HepG2 (cell line): ENCODE data around the gene PPP1R9A. TPM values are rescaled to one million over a fixed set of nuclear protein-coding genes. Genes with fewer than 3 reads are reported as not detected.

Source experiments
- ATAC-seq: fragments of 200-7000 bp; cut with Tn5 transposase; 3 replicates; pipeline ENCODE4 v1.9.1; 2020; ENCODE audit warnings: mild to moderate bottlenecking, moderate library complexity
- BruUV-seq: library from RNA; stranded (reverse); fragments of 400-500 nt; replicated peaks from 2 replicates; lab custom pipeline; 2021; lab: Mats Ljungman, UMichigan
- CTCF ChIA-PET: fragments of 300-600 bp; formaldehyde crosslinking; extraction: SDS; loops from one replicate; lab custom pipeline; 2021; ENCODE audit warnings: low total read pairs, inconsistent platforms, low intra/inter-chr PET ratio; lab: Yijun Ruan, JAX
- POLR2A ChIA-PET: fragments of 350-600 bp; sonication (Branson Sonifier 250); formaldehyde crosslinking; loops from one replicate; lab custom pipeline; 2020; ENCODE audit warnings: antibody characterized with exemption, inconsistent platforms; lab: Yijun Ruan, JAX
- DNase-seq: peaks from one replicate; pipeline ENCODE4 v3.0.0-alpha.2; 2015; ENCODE audit warnings: low spot score
- FAIRE-seq: peaks from 3 replicates; lab custom pipeline; 2011; peaks lifted over from hg19 to GRCh38; lab: Jason Lieb, UNC
- H2AFZ ChIP-seq: one replicate; pipeline ENCODE4 v1.6.1; 2011; ENCODE audit warnings: low read length, inconsistent platforms
- H3K27ac ChIP-seq: fragments of 300-600 bp; 3 replicates; pipeline ENCODE4 v1.8.0; 2011; ENCODE audit warnings: mixed run types, mild to moderate bottlenecking, mixed read lengths, low read length, inconsistent platforms; ENCODE audit not compliant: insufficient read depth; ENCODE audit errors: extremely low read length
- H3K27me3 ChIP-seq, 2 experiments: fragments of 200-600 bp in 1 of 2; 2 replicates in 1 of 2; 3 replicates in 1 of 2; pipeline versions ENCODE4 v1.6.0 to v1.8.0; 2011; ENCODE audit warnings: low read length in 2 of 2, mild to moderate bottlenecking in 2 of 2, moderate library complexity in 2 of 2, inconsistent platforms in 1 of 2; ENCODE audit not compliant: insufficient read depth in 2 of 2, control insufficient read depth in 1 of 2
- H3K36me3 ChIP-seq, 2 experiments: fragments of 200-600 bp in 1 of 2; replicated peaks in 1 of 2; 2 replicates in 1 of 2; 3 replicates in 1 of 2; pipeline versions ENCODE4 v1.5.1 to v1.8.0; 2011; ENCODE audit warnings: low read length in 2 of 2, inconsistent platforms in 1 of 2; ENCODE audit not compliant: insufficient read depth in 2 of 2, control insufficient read depth in 1 of 2
- H3K4me1 ChIP-seq: 2 replicates; pipeline ENCODE4 v1.5.1; 2012; ENCODE audit warnings: low read length, inconsistent platforms; ENCODE audit not compliant: insufficient read depth
- H3K4me2 ChIP-seq: 2 replicates; pipeline ENCODE4 v1.6.0; 2011; ENCODE audit warnings: low read depth, low read length, inconsistent platforms
- H3K4me3 ChIP-seq, 3 experiments: fragments of 200-600 bp in 1 of 3; sonication (generic), shearing (Covaris generic) in 1 of 3; replicated peaks in 1 of 3; 2 replicates each; pipeline ENCODE4 v1.5.1; 2011 to 2016; ENCODE audit warnings: low read length in 3 of 3, inconsistent platforms in 2 of 3, low read depth in 2 of 3, mild to moderate bottlenecking in 2 of 3, control low read depth in 1 of 3, mixed read lengths in 1 of 3; ENCODE audit not compliant: insufficient read depth in 1 of 3
- H3K79me2 ChIP-seq: one replicate; pipeline ENCODE4 v1.6.1; 2011; ENCODE audit warnings: low read length, inconsistent platforms; ENCODE audit not compliant: insufficient read depth
- H3K9ac ChIP-seq: 2 replicates; pipeline ENCODE4 v1.6.0; 2011; ENCODE audit warnings: mild to moderate bottlenecking, low read depth, low read length, inconsistent platforms; ENCODE audit not compliant: insufficient read depth
- H3K9me3 ChIP-seq: 2 replicates; pipeline ENCODE4 v1.5.1; 2012; ENCODE audit warnings: mild to moderate bottlenecking, low read length
- H4K20me1 ChIP-seq: 2 replicates; pipeline ENCODE4 v1.6.0; 2011; ENCODE audit warnings: inconsistent platforms, mild to moderate bottlenecking, low read length, moderate library complexity; ENCODE audit not compliant: insufficient read depth
- AKAP8 ChIP-seq: sonication (generic); formaldehyde crosslinking; IDR thresholded peaks from 2 replicates; pipeline ENCODE4 v1.5.1; 2020; ENCODE audit warnings: mild to moderate bottlenecking, missing genetic modification reagents
- ESRRA ChIP-seq: sonication (generic); formaldehyde crosslinking; IDR thresholded peaks from 2 replicates; pipeline ENCODE4 v1.5.1; 2020; ENCODE audit warnings: mild to moderate bottlenecking, low read depth, missing genetic modification reagents
- GABPA ChIP-seq, 2 experiments: IDR thresholded peaks; 2 replicates each; pipeline ENCODE4 v1.6.1; 2011 to 2016; ENCODE audit warnings: low read depth in 2 of 2, low read length in 1 of 2, missing biosample characterization in 1 of 2, missing genetic modification characterization in 1 of 2
- MYNN ChIP-seq: sonication (generic); formaldehyde crosslinking; IDR thresholded peaks from 2 replicates; pipeline ENCODE4 v1.4.0; 2020; ENCODE audit warnings: mild to moderate bottlenecking, low read depth, missing genetic modification reagents
- PHF21A ChIP-seq: sonication (generic); formaldehyde crosslinking; IDR thresholded peaks from 2 replicates; pipeline ENCODE4 v1.5.0; 2020; ENCODE audit warnings: mild to moderate bottlenecking, missing genetic modification reagents
- POLR2A ChIP-seq, 2 experiments: IDR thresholded peaks; 2 replicates each; pipeline ENCODE4 v1.6.1; 2011; ENCODE audit warnings: low read depth in 2 of 2, low read length in 2 of 2, mild to moderate bottlenecking in 1 of 2, moderate library complexity in 1 of 2; ENCODE audit not compliant: insufficient read depth in 1 of 2
- SP140L ChIP-seq: sonication (generic); formaldehyde crosslinking; IDR thresholded peaks from 2 replicates; pipeline ENCODE4 v1.4.0; 2020; ENCODE audit warnings: missing genetic modification reagents, borderline replicate concordance
- WGBS: methylation state at CpG from one replicate; pipeline ENCODE4 v1.1.6; 2017; ENCODE audit warnings: low lambda C conversion rate; 5-methylcytosine and 5-hydroxymethylcytosine counted together
- in situ Hi-C: cut with HindIII; loops from 2 replicates; pipeline ENCODE4 v1.10.0; 2017; ENCODE audit warnings: low pct_unique_long_range_greater_than_20kb; ENCODE audit not compliant: extremely low pct_ligation_motif_present
- intact Hi-C: fragments of 100-400 bp; cut with micrococcal nuclease; formaldehyde crosslinking; loops from one replicate; pipeline ENCODE4 v1.10.0; 2022; ENCODE audit not compliant: unreplicated experiment
- polyA plus RNA-seq, 8 experiments: library from polyadenylated mRNA; depleted of rRNA in 3 of 8; stranded (reverse) in 7 of 8; unstranded in 1 of 8; fragments of >200 nt; fragmentation: Illumina TruSeq in 4 of 8; extraction: Trizol in 4 of 8; gene quantifications; 2 replicates each; pipeline versions ENCODE4 v1.2.1 to v1.2.3, GENCODE V29; 2011 to 2016; ENCODE audit warnings: low read depth in 4 of 8, missing spikeins in 1 of 8, mixed read lengths in 1 of 8; ENCODE audit not compliant: insufficient read depth in 1 of 8
- total RNA-seq, 5 experiments: library from RNA; depleted of rRNA; stranded (reverse); fragments of >200 nt; fragmentation: Illumina TruSeq; extraction: Trizol; gene quantifications; 2 replicates each; pipeline ENCODE4 v1.2.3, GENCODE V29; 2016; ENCODE audit warnings: low read depth in 1 of 5
- TF ChIP-seq, protein P1 (sequence below), 2 experiments: fragments of 450-650 bp in 1 of 2; sonication (generic) in 1 of 2; formaldehyde crosslinking; IDR thresholded peaks; 2 replicates each; pipeline versions ENCODE4 v1.5.0 to v1.8.0; 2020 to 2022; ENCODE audit warnings: mild to moderate bottlenecking in 1 of 2, missing genetic modification reagents in 1 of 2
- TF ChIP-seq, protein P2 (sequence below): sonication (generic); formaldehyde crosslinking; conservative IDR thresholded peaks from 2 replicates; pipeline ENCODE4 v1.8.1; 2023; ENCODE audit warnings: missing genetic modification reagents

The PPP1R9A gene
- total and polyA plus RNA-seq, 2 of the 13 experiments (the other 11 are each of a cell fraction or from before 2014, with no cell fraction given): 11.4 to 31.9 TPM

DNA sequence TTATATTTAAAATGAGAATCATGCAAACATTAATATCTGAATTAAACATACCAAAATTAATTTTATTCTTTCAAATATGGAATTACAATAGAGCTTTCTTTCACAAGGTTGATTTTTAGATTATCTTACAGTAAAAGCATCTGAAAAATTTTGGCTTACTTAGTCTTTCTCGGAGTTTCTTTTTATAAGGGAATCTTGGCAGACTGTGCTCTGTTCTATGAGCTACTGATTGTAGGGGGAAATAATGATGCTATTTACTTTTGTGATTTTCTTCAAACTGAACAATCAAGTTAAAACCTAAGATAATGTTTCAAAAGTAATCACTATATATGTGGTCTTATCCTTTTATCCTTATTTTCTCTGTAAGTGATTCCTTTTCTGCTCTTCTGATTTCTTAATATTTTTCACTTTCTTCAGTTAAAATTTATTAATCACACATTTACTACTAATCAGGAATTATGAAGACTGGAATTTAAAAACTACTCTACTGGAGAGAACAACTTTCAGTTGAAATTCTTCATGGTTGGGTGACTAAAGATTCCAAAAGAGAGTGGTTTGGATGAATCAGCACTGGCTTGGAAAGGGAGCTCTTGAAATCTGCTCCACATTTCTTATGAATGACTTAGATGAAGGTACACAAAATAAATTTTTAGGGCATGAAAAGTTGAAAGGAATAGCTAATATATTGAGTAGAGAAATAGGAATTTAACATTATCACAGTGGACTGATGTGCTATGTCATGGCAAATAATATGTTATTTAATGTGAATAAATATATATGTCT is 103.9 kb downstream of the PPP1R9A start:
- ChIA-PET CTCF (no interaction called here), POLR2A (no interaction called here)
- intact Hi-C loops: no loop called here
- Histone ChIP-seq H3K27ac (no peak overlapping the region), H3K4me2 (no peak overlapping the region), H3K4me3 (no peak overlapping the region), H3K4me1 (no peaks in the 10 kb centered on the region), H3K9ac (no peak overlapping the region)
- WGBS: 100% methylated on average over 1 of the region's 1 CpG
- no TSS peak for BruUV-seq
- FAIRE-seq (no peak), ATAC-seq (no peak)
- no peak for TF ChIP-seq POLR2A (IDR thresholded peaks at IDR 0.05; ENCODE audit: insufficient read depth in 1 of 2, low read depth in 2 of 2, low read length in 2 of 2)
- TF ChIP-seq ESRRA (CRISPR knock-in tag): no peak
- TF ChIP-seq SP140L: no peak
- TF ChIP-seq PHF21A (CRISPR knock-in tag): no peak
- TF ChIP-seq MYNN: no peak
- TF ChIP-seq AKAP8 (CRISPR knock-in tag): no peak
- TF ChIP-seq, protein P1, sequence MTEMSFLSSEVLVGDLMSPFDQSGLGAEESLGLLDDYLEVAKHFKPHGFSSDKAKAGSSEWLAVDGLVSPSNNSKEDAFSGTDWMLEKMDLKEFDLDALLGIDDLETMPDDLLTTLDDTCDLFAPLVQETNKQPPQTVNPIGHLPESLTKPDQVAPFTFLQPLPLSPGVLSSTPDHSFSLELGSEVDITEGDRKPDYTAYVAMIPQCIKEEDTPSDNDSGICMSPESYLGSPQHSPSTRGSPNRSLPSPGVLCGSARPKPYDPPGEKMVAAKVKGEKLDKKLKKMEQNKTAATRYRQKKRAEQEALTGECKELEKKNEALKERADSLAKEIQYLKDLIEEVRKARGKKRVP (CRISPR knock-in tag; IDR thresholded peaks at IDR 0.05): no peak
- TF ChIP-seq GABPA (IDR thresholded peaks at IDR 0.05; ENCODE audit: low read depth, low read length): no peak
- TF ChIP-seq GABPA (CRISPR knock-in tag; IDR thresholded peaks at IDR 0.05; ENCODE audit: low read depth): no peak
- TF ChIP-seq, protein P2, sequence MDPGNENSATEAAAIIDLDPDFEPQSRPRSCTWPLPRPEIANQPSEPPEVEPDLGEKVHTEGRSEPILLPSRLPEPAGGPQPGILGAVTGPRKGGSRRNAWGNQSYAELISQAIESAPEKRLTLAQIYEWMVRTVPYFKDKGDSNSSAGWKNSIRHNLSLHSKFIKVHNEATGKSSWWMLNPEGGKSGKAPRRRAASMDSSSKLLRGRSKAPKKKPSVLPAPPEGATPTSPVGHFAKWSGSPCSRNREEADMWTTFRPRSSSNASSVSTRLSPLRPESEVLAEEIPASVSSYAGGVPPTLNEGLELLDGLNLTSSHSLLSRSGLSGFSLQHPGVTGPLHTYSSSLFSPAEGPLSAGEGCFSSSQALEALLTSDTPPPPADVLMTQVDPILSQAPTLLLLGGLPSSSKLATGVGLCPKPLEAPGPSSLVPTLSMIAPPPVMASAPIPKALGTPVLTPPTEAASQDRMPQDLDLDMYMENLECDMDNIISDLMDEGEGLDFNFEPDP (CRISPR knock-in tag): no peak
- TF ChIP-seq, all 625 proteins: peak for 0
- H3K27me3 ChIP-seq: no peaks in the 10 kb centered on the region
- in situ Hi-C loops: no loop called here
- no peaks in the 10 kb centered on the region for H3K9me3 ChIP-seq
- no peak for DNase-seq
- no peaks in the 10 kb centered on the region for H4K20me1 ChIP-seq
- no peaks in the 10 kb centered on the region for H3K36me3 ChIP-seq
- H3K79me2 ChIP-seq: no peaks in the 10 kb centered on the region
- H2AFZ ChIP-seq: no peak overlapping the region
